ENCODE data around the gene TBC1D3I.

TBC1D3I gene

DNA sequence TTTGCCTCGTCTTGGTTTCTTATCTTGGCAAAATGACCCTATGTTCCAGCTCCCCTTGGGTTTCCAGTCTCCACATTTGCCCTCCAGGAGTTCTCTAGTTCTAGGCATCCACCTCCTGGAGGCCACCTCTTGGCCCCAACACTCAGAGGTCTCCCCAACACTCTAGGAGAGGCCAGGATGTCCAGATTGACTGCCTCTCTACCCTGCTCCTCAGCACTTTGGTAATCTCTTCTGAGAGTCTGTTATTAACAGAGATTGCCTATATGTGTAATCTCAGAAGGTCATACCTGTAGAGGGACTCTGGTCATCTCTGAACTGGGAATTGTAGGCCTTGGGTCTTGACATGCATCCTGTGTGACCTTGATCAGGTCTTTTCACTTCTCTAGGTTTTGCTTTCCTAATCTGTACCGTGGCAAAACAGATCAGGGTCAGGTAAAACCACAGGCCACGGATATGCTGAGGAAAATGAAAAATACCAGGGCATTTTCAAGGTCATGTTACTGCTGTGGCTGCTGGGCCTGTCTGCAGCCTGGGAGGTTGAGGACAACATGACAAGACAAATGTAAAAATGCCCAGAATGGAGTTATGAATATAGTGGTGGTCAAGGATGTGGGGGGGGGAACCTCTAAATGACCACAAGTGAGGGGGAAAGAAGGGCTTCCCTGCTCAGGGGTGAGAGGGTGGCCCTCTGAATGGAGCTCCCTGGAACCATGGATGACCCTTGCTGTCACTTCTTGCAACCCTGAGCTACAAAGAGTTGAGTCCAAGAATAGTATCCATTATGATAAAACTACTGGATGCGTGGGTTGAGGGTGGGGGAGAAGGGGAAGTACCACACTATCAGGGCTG, 58.5 kb downstream of the TBC1D3I start:
- no peak for DNase-seq

DNA sequence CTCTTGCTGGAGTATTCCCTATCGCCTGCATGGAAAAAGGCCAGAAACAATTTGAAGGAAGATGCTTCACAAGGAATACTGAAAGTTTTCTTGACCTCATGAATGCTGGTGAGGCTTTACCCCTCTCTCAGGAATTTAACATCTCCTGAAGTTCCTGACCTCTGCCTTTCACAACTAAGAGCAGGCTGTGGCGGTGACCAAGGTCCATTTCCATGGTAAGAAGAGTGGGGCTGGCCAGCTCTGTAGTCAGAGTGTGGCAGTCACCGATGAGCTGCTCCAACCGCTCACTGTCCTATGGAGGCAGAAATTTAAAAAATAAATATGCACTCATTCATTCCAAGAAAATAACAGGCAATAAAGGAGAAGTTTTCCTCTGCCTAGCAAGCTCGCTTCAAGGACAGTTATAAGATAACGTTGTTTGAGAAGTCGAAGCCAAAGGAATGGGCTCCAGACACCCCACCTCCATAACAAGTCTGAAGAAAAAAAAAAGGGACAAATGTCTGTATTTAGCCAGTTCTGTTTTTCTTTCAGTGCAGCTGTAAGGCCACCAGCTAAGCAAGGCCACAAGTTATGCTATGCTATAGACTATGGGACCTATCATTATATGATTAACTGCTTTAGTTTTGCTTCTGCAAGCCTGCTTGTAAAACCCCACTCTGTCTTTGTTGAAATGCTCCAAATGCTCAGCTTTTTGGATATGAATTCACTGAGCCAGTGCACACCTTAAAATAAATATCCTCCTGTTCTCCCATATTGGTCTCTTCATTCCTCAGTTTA, 59.5 kb downstream of the TBC1D3I start:
- no peak for DNase-seq
